ENCODE data around the gene SLC16A14.

DNA sequence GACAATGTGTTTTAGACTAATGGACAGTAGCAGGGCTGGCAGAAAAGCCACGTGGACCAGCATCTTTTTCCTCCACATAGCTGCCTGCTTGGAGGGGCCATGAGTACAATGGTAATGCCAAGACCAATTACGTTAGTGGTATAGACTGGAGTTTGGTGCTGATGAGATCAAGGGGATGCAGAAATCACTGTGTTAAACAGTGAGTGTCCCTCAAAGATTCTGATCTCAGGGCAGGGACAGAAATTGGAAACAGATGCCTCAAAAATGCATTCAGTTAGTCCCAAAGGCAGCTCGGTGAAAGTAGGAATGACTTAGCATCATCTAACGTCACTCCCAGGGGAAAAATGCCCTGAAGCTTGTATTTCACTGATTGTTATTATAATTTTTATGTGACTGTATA, 72.4 kb downstream of the SLC16A14 start:
- no peak for TF ChIP-seq POLR2A (IDR thresholded peaks at IDR 0.05)
- TF ChIP-seq, protein P1, sequence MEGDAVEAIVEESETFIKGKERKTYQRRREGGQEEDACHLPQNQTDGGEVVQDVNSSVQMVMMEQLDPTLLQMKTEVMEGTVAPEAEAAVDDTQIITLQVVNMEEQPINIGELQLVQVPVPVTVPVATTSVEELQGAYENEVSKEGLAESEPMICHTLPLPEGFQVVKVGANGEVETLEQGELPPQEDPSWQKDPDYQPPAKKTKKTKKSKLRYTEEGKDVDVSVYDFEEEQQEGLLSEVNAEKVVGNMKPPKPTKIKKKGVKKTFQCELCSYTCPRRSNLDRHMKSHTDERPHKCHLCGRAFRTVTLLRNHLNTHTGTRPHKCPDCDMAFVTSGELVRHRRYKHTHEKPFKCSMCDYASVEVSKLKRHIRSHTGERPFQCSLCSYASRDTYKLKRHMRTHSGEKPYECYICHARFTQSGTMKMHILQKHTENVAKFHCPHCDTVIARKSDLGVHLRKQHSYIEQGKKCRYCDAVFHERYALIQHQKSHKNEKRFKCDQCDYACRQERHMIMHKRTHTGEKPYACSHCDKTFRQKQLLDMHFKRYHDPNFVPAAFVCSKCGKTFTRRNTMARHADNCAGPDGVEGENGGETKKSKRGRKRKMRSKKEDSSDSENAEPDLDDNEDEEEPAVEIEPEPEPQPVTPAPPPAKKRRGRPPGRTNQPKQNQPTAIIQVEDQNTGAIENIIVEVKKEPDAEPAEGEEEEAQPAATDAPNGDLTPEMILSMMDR (IDR thresholded peaks at IDR 0.05) = no peak
